Bronchial epithelial cell (primary cell): ENCODE results near the gene NBPF14. TPM values are rescaled to one million over a fixed set of nuclear protein-coding genes. Genes with fewer than 3 reads are reported as not detected.
"Not testable (repeated sequence)": the region's sequence is repeated elsewhere in the genome, so short reads cannot be mapped to it uniquely, and the experiment has no call there.

Experiments
- DNase-seq: peaks from one replicate; pipeline ENCODE4 v3.0.0-alpha.2; 2010; ENCODE audit warnings: low read depth
- FAIRE-seq: peaks from 2 replicates; lab custom pipeline; 2011; peaks lifted over from hg19 to GRCh38; lab: Jason Lieb, UNC
- H3K27me3 ChIP-seq: 2 replicates; pipeline ENCODE4 v1.5.1; 2011; ENCODE audit warnings: low read length; ENCODE audit not compliant: control insufficient read depth, insufficient read depth
- H3K36me3 ChIP-seq: 2 replicates; pipeline ENCODE4 v1.5.1; 2011; ENCODE audit warnings: low read length; ENCODE audit not compliant: control insufficient read depth, insufficient read depth
- H3K4me3 ChIP-seq: 2 replicates; pipeline ENCODE4 v1.5.1; 2011; ENCODE audit warnings: mild to moderate bottlenecking, low read depth, low read length, control low read depth
- total RNA-seq: library from RNA; depleted of rRNA; stranded (reverse); fragments of >200 nt; gene quantifications from 2 replicates; pipeline ENCODE4 v1.2.1, GENCODE V29; 2014

NBPF14 gene
- total RNA-seq, 1 donor from 2014 or later = 31.9 TPM

DNA sequence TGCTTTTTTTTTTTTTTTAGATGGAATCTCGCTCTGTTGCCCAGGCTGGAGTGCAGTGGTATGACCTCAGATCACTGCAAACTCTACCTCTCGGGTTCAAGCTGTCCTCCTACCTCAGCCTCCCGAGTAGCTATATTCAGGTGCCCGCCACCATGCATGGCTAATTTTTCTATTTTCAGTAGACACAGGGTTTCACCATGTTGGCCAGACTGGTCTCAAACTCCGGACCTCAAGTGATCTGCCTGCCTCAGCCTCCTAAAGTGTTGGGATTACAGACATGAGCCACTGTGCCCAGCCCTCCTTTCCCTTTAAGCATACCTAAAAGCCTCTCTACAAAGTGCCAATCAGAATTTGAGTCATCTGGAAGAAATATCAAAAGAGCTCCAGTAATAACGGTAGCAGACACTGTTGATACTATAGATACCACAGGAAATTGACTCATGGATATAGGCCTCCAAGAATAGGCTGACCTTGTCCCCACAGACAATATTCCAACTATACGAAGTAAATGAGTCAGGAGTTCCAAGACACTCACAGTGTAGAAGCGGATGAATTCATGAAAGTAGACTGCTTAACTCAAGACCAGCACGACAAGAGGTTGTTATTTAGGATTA, 83.1 kb downstream of the NBPF14 start:
- not testable (repeated sequence) for H3K4me3 ChIP-seq, FAIRE-seq, H3K36me3 ChIP-seq, H3K27me3 ChIP-seq
- peak; percentile 59 for DNase-seq

DNA sequence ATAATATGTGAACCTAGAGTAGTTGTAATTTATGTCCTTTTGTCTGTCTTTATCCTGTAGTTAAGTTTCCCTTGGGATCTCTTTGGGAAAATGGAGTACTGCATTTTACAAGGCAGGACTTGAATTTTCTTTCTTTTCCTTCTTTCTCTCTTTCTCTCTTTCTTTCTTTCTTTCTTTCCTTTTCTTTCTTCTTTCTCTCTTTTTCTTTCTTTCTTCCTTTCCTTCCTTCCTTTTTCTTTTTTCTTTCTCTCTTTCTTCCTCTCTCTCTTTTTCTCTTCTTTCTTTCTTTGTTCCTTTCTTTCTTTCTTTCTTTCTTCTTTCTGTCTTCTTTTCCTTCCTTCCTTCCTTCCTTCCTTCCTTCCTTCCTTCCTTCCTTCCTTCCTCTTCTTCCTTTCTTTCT, 101.9 kb downstream of the NBPF14 start:
- not testable (repeated sequence) for H3K4me3 ChIP-seq, FAIRE-seq, H3K27me3 ChIP-seq, DNase-seq, H3K36me3 ChIP-seq

DNA sequence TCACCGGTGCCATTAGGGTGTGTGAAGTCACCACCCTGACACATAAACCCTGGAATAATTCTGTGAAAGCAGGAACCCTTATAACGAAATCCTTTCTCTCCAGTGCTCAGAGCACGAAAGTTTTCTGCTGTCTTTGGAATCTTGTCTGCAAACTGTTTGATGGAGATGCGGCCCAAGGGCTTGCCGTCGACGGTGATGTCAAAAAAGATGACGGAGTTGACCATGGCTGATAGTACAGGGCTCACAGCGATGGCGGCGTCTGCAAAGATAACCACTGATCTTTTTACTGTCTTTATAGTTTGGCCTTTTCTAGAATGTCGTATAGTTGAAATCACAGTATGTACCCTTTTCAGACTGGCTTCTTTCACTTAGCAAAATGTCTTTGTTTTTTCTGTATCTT, 112.8 kb downstream of the NBPF14 start, which contains the start of gene PPIAL4G:
PPIAL4G (minus strand) TSS at position 274 of the 400 bp plus-strand sequence; CDS start at position 224, 50 bp downstream.
- H3K36me3 ChIP-seq, DNase-seq, H3K27me3 ChIP-seq, FAIRE-seq, H3K4me3 ChIP-seq: not testable (repeated sequence)

Other genes starting within 250 kb of the NBPF14 start
- not detected in 2 replicates for gene PPIAL4G, start 112.7 kb downstream of the NBPF14 start, total RNA-seq
- gene NUDT4B, start 152.8 kb upstream of the NBPF14 start, total RNA-seq = 2.6 and 13.6 TPM in 2 replicates
- 16.0 and 24.7 TPM in 2 replicates for gene PDE4DIP, start 248.4 kb upstream of the NBPF14 start, total RNA-seq